CD14-positive monocyte (primary cell): ENCODE data around the gene TBPL2. TPM values are rescaled to one million over a fixed set of nuclear protein-coding genes. Genes with fewer than 3 reads are reported as not detected.

Source experiments
- DNase-seq, 3 donors: peaks; one replicate each; pipeline ENCODE4 v3.0.0-alpha.2; 2011 to 2022
- H2AFZ ChIP-seq: 2 replicates; pipeline ENCODE4 v1.6.0; 2012; ENCODE audit warnings: mild to moderate bottlenecking, low read depth, low read length, inconsistent platforms; ENCODE audit not compliant: insufficient read depth, poor library complexity, severe bottlenecking
- H3K27ac ChIP-seq, 2 donors: 1 replicate in 1 of 2; 2 replicates in 1 of 2; pipeline ENCODE4 v1.5.1; 2012 to 2013; ENCODE audit warnings: low read length in 2 of 2, control low read depth in 1 of 2, inconsistent platforms in 1 of 2, low read depth in 1 of 2, mild to moderate bottlenecking in 1 of 2
- H3K27me3 ChIP-seq, 2 donors: one replicate each; pipeline versions ENCODE4 v1.6.0 to v1.6.1; 2011 to 2013; ENCODE audit warnings: low read length in 2 of 2; ENCODE audit not compliant: control insufficient read depth in 2 of 2, insufficient read depth in 2 of 2
- H3K36me3 ChIP-seq, 2 donors: replicated peaks in 1 of 2; 1 replicate in 1 of 2; 2 replicates in 1 of 2; pipeline versions ENCODE4 v1.5.1 to v1.6.1; 2012 to 2013; ENCODE audit warnings: low read length in 2 of 2, control low read depth in 1 of 2, inconsistent platforms in 1 of 2, mild to moderate bottlenecking in 1 of 2; ENCODE audit not compliant: insufficient read depth in 2 of 2, control insufficient read depth in 1 of 2
- H3K4me1 ChIP-seq, 2 donors: 1 replicate in 1 of 2; 2 replicates in 1 of 2; pipeline versions ENCODE4 v1.5.1 to v1.6.1; 2012 to 2013; ENCODE audit warnings: low read length in 2 of 2, control low read depth in 1 of 2, inconsistent platforms in 1 of 2, mild to moderate bottlenecking in 1 of 2, moderate library complexity in 1 of 2; ENCODE audit not compliant: insufficient read depth in 2 of 2, control insufficient read depth in 1 of 2
- H3K4me2 ChIP-seq: replicated peaks from 2 replicates; pipeline ENCODE3; 2012; ENCODE audit warnings: low read length, moderate library complexity, mild to moderate bottlenecking; ENCODE audit not compliant: poor library complexity, severe bottlenecking; ENCODE audit errors: extremely low read depth
- H3K4me3 ChIP-seq, 3 experiments: fragments of 200-600 bp in 1 of 3; sonication (generic) in 1 of 3; replicated peaks in 1 of 3; 1 replicate in 2 of 3; 2 replicates in 1 of 3; pipeline ENCODE4 v1.5.1; 2011 to 2013; ENCODE audit warnings: low read length in 3 of 3, mild to moderate bottlenecking in 3 of 3, control low read depth in 2 of 3, low read depth in 2 of 3, inconsistent platforms in 1 of 3, moderate library complexity in 1 of 3
- H3K79me2 ChIP-seq: 2 replicates; pipeline ENCODE4 v1.6.0; 2012; ENCODE audit warnings: mild to moderate bottlenecking, control low read depth, inconsistent platforms, low read length, moderate library complexity; ENCODE audit not compliant: insufficient read depth
- H3K9ac ChIP-seq: 2 replicates; pipeline ENCODE4 v1.6.0; 2017; ENCODE audit warnings: low read length, mild to moderate bottlenecking; ENCODE audit not compliant: insufficient read depth, poor library complexity, severe bottlenecking
- H3K9me3 ChIP-seq, 2 donors: replicated peaks in 1 of 2; 1 replicate in 1 of 2; 2 replicates in 1 of 2; pipeline versions ENCODE4 v1.5.1 to v1.6.1; 2012 to 2013; ENCODE audit warnings: low read length in 2 of 2, control low read depth in 1 of 2; ENCODE audit not compliant: control insufficient read depth in 1 of 2, insufficient read depth in 1 of 2
- H4K20me1 ChIP-seq: 2 replicates; pipeline ENCODE4 v1.6.0; 2012; ENCODE audit warnings: mild to moderate bottlenecking, low read length, control low read depth, moderate library complexity; ENCODE audit not compliant: insufficient read depth
- H3K27ac Mint-ChIP-seq, 7 donors: one replicate each; pipeline ENCODE4 v1.8.0; 2020; ENCODE audit warnings: mild to moderate bottlenecking in 7 of 7, mixed read lengths in 7 of 7, moderate library complexity in 6 of 7, inconsistent platforms in 2 of 7
- H3K27me3 Mint-ChIP-seq, 3 donors: one replicate each; pipeline ENCODE4 v1.8.0; 2021 to 2022; ENCODE audit warnings: low read depth in 3 of 3, mild to moderate bottlenecking in 3 of 3, mixed read lengths in 3 of 3, moderate library complexity in 3 of 3, inconsistent platforms in 1 of 3
- H3K36me3 Mint-ChIP-seq, 2 donors: one replicate each; pipeline ENCODE4 v1.8.0; 2020; ENCODE audit warnings: mixed read lengths in 2 of 2, inconsistent platforms in 1 of 2, mild to moderate bottlenecking in 1 of 2
- H3K4me1 Mint-ChIP-seq: one replicate; pipeline ENCODE4 v1.8.0; 2020; ENCODE audit warnings: mild to moderate bottlenecking, mixed read lengths
- H3K4me3 Mint-ChIP-seq, 2 donors: one replicate each; pipeline ENCODE4 v1.8.0; 2020; ENCODE audit warnings: mild to moderate bottlenecking in 2 of 2, mixed read lengths in 2 of 2, moderate library complexity in 1 of 2
- H3K9me3 Mint-ChIP-seq, 7 donors: one replicate each; pipeline ENCODE4 v1.8.0; 2020 to 2022; ENCODE audit warnings: mixed read lengths in 7 of 7, mild to moderate bottlenecking in 6 of 7, moderate library complexity in 6 of 7, inconsistent platforms in 2 of 7
- WGBS: methylation state at CpG from one replicate; pipeline ENCODE4 v1.1.5; 2013; ENCODE audit warnings: missing lambda C conversion rate; ENCODE audit not compliant: insufficient coverage; 5-methylcytosine and 5-hydroxymethylcytosine counted together
- intact Hi-C, 2 donors: fragments of 100-400 bp; cut with micrococcal nuclease; formaldehyde crosslinking; loops; one replicate each; pipeline versions ENCODE4 v1.15.0 to v1.15.1; 2023
- polyA plus RNA-seq, 3 donors: library from polyadenylated mRNA; depleted of rRNA in 1 of 3; unstranded in 2 of 3; stranded (reverse) in 1 of 3; fragments of 300-500 nt in 2 of 3; fragments of >200 nt in 1 of 3; fragmentation: Illumina TruSeq in 2 of 3; gene quantifications; 1 replicate in 2 of 3; 2 replicates in 1 of 3; pipeline ENCODE4 v1.2.3, GENCODE V29; 2012 to 2021
- TF ChIP-seq, protein P1 (sequence below): fragments of 200-600 bp; IDR thresholded peaks from one replicate; pipeline ENCODE4 v1.8.0; 2022; ENCODE audit warnings: antibody characterized with exemption, mild to moderate bottlenecking

TBPL2 gene
- polyA plus RNA-seq, 3 donors: not detected

DNA sequence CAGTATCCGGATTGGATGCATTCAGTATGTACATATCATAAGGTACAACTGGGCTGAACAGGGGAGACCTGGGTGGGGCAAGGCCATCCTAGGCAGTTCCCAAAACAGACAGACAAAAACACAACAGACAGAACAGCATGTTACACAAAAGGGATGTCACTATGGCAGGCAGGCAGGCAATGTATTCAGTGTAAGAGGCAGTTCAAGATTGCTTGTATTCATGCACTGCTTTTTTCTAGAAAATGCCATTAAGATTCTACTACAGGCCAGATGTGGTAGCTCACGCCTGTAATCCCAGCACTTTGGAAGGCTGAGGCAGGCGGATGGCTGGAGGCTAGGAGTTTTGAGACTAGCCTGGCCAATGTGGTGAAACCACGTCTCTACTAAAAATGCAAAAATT lies 3.5 kb downstream of the TBPL2 start:
- TF ChIP-seq, protein P1, sequence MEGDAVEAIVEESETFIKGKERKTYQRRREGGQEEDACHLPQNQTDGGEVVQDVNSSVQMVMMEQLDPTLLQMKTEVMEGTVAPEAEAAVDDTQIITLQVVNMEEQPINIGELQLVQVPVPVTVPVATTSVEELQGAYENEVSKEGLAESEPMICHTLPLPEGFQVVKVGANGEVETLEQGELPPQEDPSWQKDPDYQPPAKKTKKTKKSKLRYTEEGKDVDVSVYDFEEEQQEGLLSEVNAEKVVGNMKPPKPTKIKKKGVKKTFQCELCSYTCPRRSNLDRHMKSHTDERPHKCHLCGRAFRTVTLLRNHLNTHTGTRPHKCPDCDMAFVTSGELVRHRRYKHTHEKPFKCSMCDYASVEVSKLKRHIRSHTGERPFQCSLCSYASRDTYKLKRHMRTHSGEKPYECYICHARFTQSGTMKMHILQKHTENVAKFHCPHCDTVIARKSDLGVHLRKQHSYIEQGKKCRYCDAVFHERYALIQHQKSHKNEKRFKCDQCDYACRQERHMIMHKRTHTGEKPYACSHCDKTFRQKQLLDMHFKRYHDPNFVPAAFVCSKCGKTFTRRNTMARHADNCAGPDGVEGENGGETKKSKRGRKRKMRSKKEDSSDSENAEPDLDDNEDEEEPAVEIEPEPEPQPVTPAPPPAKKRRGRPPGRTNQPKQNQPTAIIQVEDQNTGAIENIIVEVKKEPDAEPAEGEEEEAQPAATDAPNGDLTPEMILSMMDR: no peak
- H3K4me2 ChIP-seq: no peak overlapping the region
- peaks cover 6 to 21% of the 10 kb centered on the region in 2 donors for H3K27me3 ChIP-seq
- H3K9me3 ChIP-seq: no peaks in the 10 kb centered on the region
- no peaks in the 10 kb centered on the region for H3K4me1 ChIP-seq
- WGBS: 97% methylated on average over 3 of the region's 4 CpGs
- no peak overlapping the region for H2AFZ ChIP-seq
- Mint-ChIP-seq H3K27me3 (peaks cover 18 to 42% (median 18%) of the 10 kb centered on the region in 3 donors), H3K27ac (peak overlapping the region in 1 of 7 donors; percentile 71), H3K4me1 (peaks cover 4% of the 10 kb centered on the region), H3K4me3 (no peak overlapping the region), H3K9me3 (no peaks in the 10 kb centered on the region), H3K36me3 (no peaks in the 10 kb centered on the region)
- H3K27ac ChIP-seq: no peak overlapping the region
- no peak for DNase-seq
- H4K20me1 ChIP-seq: no peaks in the 10 kb centered on the region
- intact Hi-C loops: no loop called here
- H3K79me2 ChIP-seq: no peaks in the 10 kb centered on the region
- H3K9ac ChIP-seq: no peak overlapping the region
- no peaks in the 10 kb centered on the region for H3K36me3 ChIP-seq
- no peak overlapping the region for H3K4me3 ChIP-seq

DNA sequence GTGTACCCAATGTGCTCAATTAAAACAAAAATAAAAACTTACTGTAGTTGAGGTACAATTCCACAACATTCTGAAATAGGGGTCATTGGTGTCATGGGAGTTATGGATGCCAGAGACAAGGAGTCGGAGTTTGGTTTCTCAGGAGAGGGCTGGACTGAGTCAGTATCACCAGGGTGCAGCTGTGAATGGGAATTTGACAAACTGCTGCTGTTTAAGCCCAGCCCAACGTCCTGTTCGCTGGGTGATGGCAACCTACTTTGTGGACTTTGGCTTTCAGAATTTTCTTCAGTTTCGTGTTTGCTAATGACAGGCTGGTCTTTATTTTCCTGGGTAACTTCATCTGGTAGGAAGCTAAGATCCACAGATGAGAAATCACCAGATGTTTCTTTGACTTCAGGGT lies 3.9 kb downstream of the TBPL2 start:
- Mint-ChIP-seq H3K36me3 (no peaks in the 10 kb centered on the region), H3K4me3 (no peak overlapping the region), H3K4me1 (peaks cover 4% of the 10 kb centered on the region), H3K9me3 (no peaks in the 10 kb centered on the region), H3K27me3 (peaks cover 18 to 42% (median 18%) of the 10 kb centered on the region in 3 donors), H3K27ac (no peak overlapping the region)
- Histone ChIP-seq H3K79me2 (no peaks in the 10 kb centered on the region), H3K9ac (no peak overlapping the region), H3K4me2 (no peak overlapping the region), H4K20me1 (no peaks in the 10 kb centered on the region), H2AFZ (no peak overlapping the region), H3K4me3 (no peak overlapping the region), H3K36me3 (no peaks in the 10 kb centered on the region), H3K4me1 (no peaks in the 10 kb centered on the region), H3K27me3 (peaks cover 6 to 21% of the 10 kb centered on the region in 2 donors), H3K27ac (no peak overlapping the region), H3K9me3 (no peaks in the 10 kb centered on the region)
- no peak for DNase-seq
- intact Hi-C loops: no loop called here
- TF ChIP-seq, protein P1: no peak
- 67% methylated on average over 4 of the region's 4 CpGs for WGBS
